GM18858 (cell line): ENCODE data around the gene HTR2C.
"Not testable (repeated sequence)": the region's sequence is repeated elsewhere in the genome, so short reads cannot be mapped to it uniquely, and the experiment has no call there.

Source experiments
- ATAC-seq: cut with Tn5 transposase; IDR thresholded peaks from one replicate; pipeline ENCODE4 v1.9.1; 2021; ENCODE audit not compliant: unreplicated experiment

HTR2C gene

DNA sequence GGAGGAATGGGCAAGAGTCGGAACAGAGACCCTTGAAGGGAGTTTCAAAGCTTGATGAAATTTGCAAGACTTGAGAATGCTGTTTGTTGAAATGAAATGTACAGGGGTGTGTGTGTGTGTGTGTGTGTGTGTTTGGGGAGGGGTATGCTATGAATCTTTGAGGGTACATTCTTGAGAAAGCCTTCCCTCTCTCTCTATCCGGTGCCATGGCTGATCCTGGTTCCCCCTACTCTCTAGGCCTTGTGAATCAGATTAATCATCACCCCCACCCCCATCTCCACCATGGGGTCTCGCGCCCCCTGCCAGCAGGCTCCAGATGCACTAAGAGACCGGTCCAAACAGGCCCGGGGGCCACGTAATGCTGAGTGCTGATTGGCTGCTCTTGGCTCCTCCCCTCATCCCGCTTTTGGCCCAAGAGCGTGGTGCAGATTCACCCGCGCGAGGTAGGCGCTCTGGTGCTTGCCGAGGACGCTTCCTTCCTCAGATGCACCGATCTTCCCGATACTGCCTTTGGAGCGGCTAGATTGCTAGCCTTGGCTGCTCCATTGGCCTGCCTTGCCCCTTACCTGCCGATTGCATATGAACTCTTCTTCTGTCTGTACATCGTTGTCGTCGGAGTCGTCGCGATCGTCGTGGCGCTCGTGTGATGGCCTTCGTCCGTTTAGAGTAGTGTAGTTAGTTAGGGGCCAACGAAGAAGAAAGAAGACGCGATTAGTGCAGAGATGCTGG, at the start of gene HTR2C:
TSS of gene HTR2C (plus strand) at position 441 of the 729 bp plus-strand sequence. CDS start 142,851 bp downstream, outside the sequence.
- no peak for ATAC-seq

- no peak for ATAC-seq
Measured at GRCh38 chrX:114580336-114580735, 3.5 kb upstream of the HTR2C start.

GRCh38 chrX:114581528-114582263, 2.2 kb upstream of the HTR2C start:
- ATAC-seq, result no peak

DNA sequence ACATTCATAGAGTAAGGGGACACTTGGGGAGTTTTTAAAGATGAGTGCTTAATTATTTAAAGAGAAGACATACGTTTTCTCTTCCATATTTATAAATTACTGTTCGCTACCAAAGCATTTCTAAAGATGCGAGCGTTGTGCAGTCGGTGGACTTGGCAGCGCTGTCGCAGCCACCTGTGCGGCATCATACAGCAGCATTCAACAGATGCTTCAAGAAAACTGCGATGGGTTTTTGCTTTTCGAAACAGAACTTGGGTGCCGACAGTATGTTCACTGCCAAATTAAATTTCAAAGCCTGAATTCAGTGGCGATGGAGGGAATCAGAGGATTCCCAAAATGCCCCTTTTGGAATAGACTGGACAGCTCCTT, 1.6 kb upstream of the HTR2C start:
- no peak for ATAC-seq

GRCh38 chrX:114582698-114583395, 1.0 kb upstream of the HTR2C start:
- ATAC-seq, result no peak

DNA sequence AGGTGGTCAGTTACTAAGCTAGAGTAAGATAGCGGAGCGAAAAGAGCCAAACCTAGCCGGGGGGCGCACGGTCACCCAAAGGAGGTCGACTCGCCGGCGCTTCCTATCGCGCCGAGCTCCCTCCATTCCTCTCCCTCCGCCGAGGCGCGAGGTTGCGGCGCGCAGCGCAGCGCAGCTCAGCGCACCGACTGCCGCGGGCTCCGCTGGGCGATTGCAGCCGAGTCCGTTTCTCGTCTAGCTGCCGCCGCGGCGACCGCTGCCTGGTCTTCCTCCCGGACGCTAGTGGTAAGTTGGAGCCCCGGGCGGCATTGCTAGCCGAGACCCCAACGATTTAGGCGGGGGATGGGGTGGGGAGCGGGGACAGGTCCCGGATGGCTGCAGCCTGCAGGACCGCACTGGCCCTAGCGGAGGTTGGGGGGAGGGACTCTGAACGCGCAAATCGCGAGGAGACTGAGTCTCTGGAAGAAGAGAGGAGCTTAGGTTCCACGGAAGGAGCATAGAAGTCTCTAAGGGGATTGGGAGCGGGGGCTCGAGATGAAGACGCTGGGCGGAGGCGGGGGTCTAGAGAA, 573 bp downstream of the HTR2C start:
- ATAC-seq, result no peak

DNA sequence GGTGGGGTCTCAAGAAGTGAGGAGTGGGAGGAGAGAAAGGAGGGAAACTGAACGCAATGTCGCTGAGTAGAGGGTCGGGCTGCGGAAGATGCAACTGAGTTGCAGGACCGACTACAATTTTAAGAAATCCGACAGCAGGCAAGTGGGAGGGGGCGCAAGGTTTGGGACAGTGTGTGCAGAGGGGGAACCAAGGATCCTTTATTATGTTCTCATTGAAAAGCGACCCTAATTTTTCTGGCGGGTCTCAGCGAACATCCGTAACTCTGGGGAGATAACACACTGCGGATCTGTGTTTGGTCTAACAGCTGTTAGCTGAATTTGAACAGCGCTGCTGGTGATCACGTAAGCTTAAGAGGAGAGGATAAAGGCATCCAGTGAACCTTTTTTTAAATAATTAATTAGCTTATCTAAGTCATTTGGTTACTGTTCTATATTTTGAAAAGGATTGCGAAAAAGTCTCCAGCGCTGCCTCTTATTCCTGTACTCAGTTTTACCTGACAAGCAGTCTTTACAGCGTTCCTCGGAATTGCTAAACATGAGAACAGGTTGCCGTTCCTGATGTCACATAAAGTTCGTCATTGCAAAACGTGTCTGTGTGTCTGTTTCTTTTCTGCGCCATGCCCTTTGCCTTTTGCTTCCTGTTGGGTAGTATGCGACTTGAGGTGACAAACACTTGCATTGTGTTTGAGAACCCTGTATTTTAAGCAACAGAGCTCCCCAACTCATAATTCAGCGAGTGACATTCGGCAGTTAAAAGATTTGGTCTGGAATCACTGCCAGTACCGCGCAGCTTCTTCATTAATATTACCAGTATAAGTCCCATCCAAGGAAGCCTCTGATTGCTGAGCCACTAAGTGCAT, 1.3 kb downstream of the HTR2C start:
- ATAC-seq, result no peak

- ATAC-seq, result no peak
Measured at GRCh38 chrX:114591121-114591520, 7.2 kb downstream of the HTR2C start.

DNA sequence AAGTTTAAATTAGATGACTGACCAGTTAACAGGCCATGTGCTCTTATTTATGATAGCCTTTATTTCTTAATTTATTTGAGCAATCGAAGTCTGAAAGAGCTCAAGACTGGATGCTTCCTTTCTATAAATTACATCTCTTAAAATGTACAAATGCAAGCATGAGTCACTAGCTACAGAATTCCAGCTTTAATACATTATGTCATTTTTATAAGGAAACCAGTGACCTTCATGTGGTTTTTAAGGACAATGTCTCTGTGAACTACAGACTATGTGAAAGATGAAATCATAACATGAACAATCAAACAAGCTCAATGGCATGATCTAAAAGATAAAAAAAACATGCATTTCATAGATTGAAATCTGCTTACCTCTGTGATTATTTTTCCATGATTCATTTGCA, 15.4 kb downstream of the HTR2C start:
- no peak for ATAC-seq

DNA sequence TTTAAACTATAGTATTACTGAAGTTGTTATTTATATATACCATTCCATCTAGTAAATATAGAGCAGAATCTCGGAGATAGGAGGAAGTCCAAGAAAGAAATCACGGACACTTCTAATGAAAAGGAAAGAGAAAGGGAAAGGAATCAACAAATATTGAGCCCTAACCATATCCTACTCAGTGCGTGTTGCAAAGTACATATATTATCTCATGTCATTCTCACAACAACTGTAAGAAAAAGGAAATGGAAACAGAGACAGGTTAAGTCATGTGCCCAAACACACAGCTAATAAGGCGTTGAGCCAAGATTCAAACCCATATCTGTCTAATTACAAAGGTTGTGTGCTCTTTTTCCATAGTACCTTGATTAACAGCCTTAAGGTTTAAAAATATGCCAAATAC, 16.0 kb downstream of the HTR2C start:
- ATAC-seq, result no peak

DNA sequence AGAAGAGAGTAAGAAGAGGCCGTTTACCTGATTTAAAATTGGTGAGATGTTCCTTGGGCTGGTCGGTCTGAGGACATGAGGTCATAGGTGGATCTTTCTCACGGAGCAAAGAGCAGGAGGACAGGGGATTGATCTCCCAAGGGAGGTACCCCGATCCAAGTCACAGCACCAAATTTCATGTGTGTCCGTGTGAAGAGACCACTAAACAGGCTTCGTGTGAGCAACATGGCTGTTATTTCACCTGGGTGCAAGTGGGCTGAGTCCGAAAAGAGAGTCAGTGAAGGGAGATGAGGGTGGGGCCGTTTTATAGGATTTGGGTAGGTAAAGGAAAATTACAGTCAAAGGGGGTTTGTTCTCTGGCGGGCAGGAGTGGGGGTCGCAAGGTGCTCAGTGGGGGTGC, 22.7 kb downstream of the HTR2C start:
- ATAC-seq, result not testable (repeated sequence)

DNA sequence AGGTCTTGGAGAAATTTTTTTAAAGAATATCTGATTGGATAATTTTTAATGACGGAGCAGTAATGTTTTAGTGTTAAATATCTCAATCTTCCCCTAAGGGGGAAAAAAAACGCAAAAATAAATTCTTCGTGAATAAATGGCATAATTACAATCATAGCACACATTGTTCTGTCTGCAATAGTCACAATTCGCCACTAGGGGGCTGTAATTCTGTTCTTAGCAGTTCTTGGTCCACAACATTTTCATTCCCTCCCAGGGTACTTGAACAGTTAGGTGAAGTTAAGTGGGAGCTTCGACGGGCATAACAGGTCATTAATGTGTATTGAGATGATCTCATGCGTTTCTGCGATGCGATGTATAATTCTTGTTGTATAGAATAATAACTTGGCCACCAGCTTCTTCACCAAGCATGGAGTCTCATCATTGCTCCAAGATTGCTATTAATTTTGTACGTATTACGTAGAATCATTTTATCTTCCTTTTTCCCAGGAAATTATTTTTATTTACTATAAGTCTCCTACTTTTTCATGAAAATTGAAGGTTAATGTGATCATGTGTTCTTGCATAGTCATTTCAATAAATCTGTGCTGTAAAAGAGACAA, 27.2 kb downstream of the HTR2C start:
- ATAC-seq, result peak; percentile 89

DNA sequence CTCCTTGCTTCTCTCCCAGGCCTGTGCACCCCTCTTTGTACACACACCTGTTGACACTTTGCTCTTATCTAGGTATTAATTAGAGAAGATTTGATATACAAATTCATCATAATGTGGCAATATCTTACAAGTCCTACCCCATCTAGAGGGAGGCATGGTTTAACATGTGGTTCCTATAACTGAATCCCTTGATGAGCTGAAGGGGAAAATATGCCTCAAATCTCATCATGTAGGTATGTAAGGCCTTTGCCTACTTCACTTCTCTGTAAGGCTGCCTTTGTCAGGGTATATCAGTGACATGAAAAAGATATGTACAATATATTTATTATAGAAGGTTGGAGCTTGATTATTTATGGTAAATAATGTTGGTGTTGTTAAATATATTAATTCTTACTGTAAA, 31.9 kb downstream of the HTR2C start:
- ATAC-seq, result no peak

DNA sequence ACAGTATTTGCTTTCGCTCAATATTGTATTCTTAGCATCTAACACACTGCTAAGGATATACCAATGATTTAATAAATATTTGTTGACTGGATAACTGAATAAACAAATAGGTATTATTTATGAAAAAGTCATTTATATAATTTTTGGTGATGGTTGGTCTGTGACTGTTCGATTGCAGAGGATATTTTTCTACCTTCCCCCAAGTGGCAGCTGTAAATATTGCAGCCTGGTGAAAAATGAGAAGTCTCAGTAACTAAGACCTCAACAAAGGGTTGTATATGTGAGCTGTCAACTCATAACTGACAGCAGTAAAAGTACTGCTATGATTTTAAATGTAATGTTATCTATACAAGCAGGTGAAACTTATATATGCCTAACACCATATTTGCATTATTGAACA, 36.0 kb downstream of the HTR2C start:
- ATAC-seq, result peak; percentile 85

- ATAC-seq, result peak; percentile 57
Measured at GRCh38 chrX:114626323-114626722, 42.4 kb downstream of the HTR2C start.

- no peak for ATAC-seq
Measured at GRCh38 chrX:114635986-114636385, 52.1 kb downstream of the HTR2C start.

GRCh38 chrX:114650351-114650750, 66.5 kb downstream of the HTR2C start:
- ATAC-seq, result no peak

DNA sequence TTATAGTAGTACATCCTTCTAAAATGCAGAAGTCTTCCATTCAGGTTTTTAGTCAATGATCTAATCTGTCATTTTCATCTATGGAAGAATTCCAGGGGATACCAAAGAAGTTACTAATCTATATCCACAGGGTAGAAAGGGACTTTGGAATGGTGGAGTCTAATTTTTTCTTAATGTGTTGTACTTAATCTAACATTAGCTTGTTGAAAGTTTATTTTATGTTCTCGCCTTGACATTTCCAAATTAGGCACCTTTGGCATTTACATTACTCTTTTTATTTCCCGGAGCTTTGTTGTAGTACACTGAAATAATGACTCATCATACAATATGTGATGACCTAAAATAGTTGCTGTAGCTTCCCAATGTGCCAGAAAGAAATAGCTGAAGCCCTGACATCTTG, 91.5 kb downstream of the HTR2C start:
- no peak for ATAC-seq

GRCh38 chrX:114700533-114700932, 116.6 kb downstream of the HTR2C start:
- ATAC-seq, result not testable (repeated sequence)

DNA sequence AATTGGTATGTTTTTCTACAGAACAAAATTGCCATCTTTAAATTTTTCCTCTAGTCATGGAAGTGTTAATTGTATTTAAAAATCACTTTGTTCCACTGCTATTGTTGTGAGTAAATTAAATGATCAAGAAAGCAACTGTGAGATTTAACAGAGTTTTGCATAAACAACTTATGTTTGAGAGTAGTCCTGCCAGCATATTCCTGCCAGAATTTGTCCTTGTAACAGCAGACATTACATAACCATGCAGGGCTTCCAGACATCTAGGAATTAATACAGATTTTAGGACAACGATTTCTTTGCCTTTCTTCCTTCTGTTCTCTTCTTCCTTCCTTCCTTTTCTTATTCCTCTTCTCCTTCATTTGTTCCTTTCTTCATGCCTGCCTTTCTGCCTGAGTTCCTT, 125.5 kb downstream of the HTR2C start:
- no peak for ATAC-seq
